Measurements from ENCODE around the gene GYPC. TPM values are rescaled to one million over a fixed set of nuclear protein-coding genes. Genes with fewer than 3 reads are reported as not detected.

GYPC gene
- total RNA-seq, 4 donors from 2014 or later = 4.1 to 55.7 (median 12.6) TPM

- Histone ChIP-seq H3K9me3 (no peaks in the 10 kb centered on the region), H3K27me3 (no peaks in the 10 kb centered on the region), H3K36me3 (no peaks in the 10 kb centered on the region), H3K27ac (no peak overlapping the region), H3K4me1 (peaks cover 0 to 9% (median 0%) of the 10 kb centered on the region in 3 donors), H3K4me3 (no peak overlapping the region)
- intact Hi-C loops (cut with DNase I) = no loop called here
- DNase-seq = no peak
- TF ChIP-seq CTCF (IDR thresholded peaks at IDR 0.05) (no peak), POLR2A (IDR thresholded peaks at IDR 0.05) (no peak)
- 92% methylated on average over 2 of the region's 2 CpGs; no CpG with 5 or more reads in 1 of the 2 donors for WGBS, 2 donors
Measured at GRCh38 chr2:126704434-126705160, 48.6 kb downstream of the GYPC start.

- Histone ChIP-seq H3K4me3 (no peak overlapping the region), H3K27me3 (no peaks in the 10 kb centered on the region), H3K27ac (no peak overlapping the region), H3K36me3 (no peaks in the 10 kb centered on the region), H3K9me3 (no peaks in the 10 kb centered on the region), H3K4me1 (peaks cover 0 to 9% (median 0%) of the 10 kb centered on the region in 3 donors)
- DNase-seq = no peak
- 29 to 57% methylated on average over 1 of the region's 1 CpG for WGBS, 2 donors
- TF ChIP-seq POLR2A (IDR thresholded peaks at IDR 0.05) (no peak), CTCF (IDR thresholded peaks at IDR 0.05) (no peak)
- intact Hi-C loops (cut with DNase I) = no loop called here
Measured at GRCh38 chr2:126707191-126707590, 51.2 kb downstream of the GYPC start.

- Histone ChIP-seq H3K27ac (no peak overlapping the region), H3K27me3 (no peaks in the 10 kb centered on the region), H3K36me3 (no peaks in the 10 kb centered on the region), H3K9me3 (no peaks in the 10 kb centered on the region), H3K4me3 (no peak overlapping the region), H3K4me1 (peaks cover 0 to 9% (median 0%) of the 10 kb centered on the region in 3 donors)
- WGBS, 2 donors = 72 to 79% methylated on average over 4 of the region's 4 CpGs
- TF ChIP-seq POLR2A (IDR thresholded peaks at IDR 0.05) (no peak), CTCF (IDR thresholded peaks at IDR 0.05) (no peak)
- DNase-seq = no peak
- intact Hi-C loops (cut with DNase I) = no loop called here
Measured at GRCh38 chr2:126707941-126708340, 52.0 kb downstream of the GYPC start.

- Histone ChIP-seq H3K27ac (no peak overlapping the region), H3K36me3 (no peaks in the 10 kb centered on the region), H3K27me3 (no peaks in the 10 kb centered on the region), H3K4me1 (no peaks in the 10 kb centered on the region), H3K4me3 (no peak overlapping the region), H3K9me3 (no peaks in the 10 kb centered on the region)
- no peak for TF ChIP-seq POLR2A (IDR thresholded peaks at IDR 0.05)
- TF ChIP-seq CTCF (IDR thresholded peaks at IDR 0.05) = no peak
- intact Hi-C loops (cut with DNase I) = no loop called here
- WGBS, 2 donors = 73 to 80% methylated on average over 4 to 5 of the region's 6 CpGs
- no peak for DNase-seq
Measured at GRCh38 chr2:126714191-126714965, 58.4 kb downstream of the GYPC start.

GRCh38 chr2:126715111-126715510 lies 59.2 kb downstream of the GYPC start:
- 69 to 88% methylated on average over 2 to 3 of the region's 3 CpGs for WGBS, 2 donors
- no peak for TF ChIP-seq CTCF (IDR thresholded peaks at IDR 0.05)
- TF ChIP-seq POLR2A (IDR thresholded peaks at IDR 0.05) = no peak
- Histone ChIP-seq H3K27ac (no peak overlapping the region), H3K9me3 (no peaks in the 10 kb centered on the region), H3K4me1 (no peaks in the 10 kb centered on the region), H3K36me3 (no peaks in the 10 kb centered on the region), H3K4me3 (no peak overlapping the region), H3K27me3 (no peaks in the 10 kb centered on the region)
- intact Hi-C loops (cut with DNase I) = no loop called here
- no peak for DNase-seq
